Pancreas (tissue), 10 donors: ENCODE measurements around the gene MS4A15. TPM values are rescaled to one million over a fixed set of nuclear protein-coding genes. Genes with fewer than 3 reads are reported as not detected.

Experiments used
- ATAC-seq, 4 donors: fragments of 200-7000 bp; cut with Tn5 transposase; one replicate each; pipeline versions ENCODE4 v1.8.0 to v1.9.1; 2020; ENCODE audit warnings: mild to moderate bottlenecking in 4 of 4, moderate library complexity in 4 of 4
- DNase-seq, 6 donors: peaks; one replicate each; pipeline ENCODE4 v3.0.0-alpha.2; 2020
- FAIRE-seq: peaks from 2 replicates; lab custom pipeline; 2012; peaks lifted over from hg19 to GRCh38; lab: Jason Lieb, UNC
- H3K27ac ChIP-seq, 4 donors: fragments of 200-600 bp; sonication (generic); 1 replicate in 3 of 4; 2 replicates in 1 of 4; pipeline versions ENCODE4 v1.5.0 to v1.8.0; 2020
- H3K27me3 ChIP-seq, 4 donors: fragments of 200-600 bp; one replicate each; pipeline ENCODE4 v1.8.0; 2021
- H3K36me3 ChIP-seq, 3 donors: fragments of 200-600 bp; sonication (generic) in 1 of 3; one replicate each; pipeline versions ENCODE4 v1.5.0 to v1.8.0; 2020 to 2021
- H3K4me1 ChIP-seq, 3 donors: fragments of 200-600 bp; one replicate each; pipeline ENCODE4 v1.8.0; 2021
- H3K4me3 ChIP-seq, 4 donors: fragments of 200-600 bp; sonication (generic) in 2 of 4; one replicate each; pipeline versions ENCODE4 v1.5.0 to v1.8.0; 2020 to 2021
- H3K9me3 ChIP-seq, 4 donors: fragments of 200-600 bp; one replicate each; pipeline ENCODE4 v1.8.0; 2021
- WGBS, 2 donors: extraction: QIAGEN DNeasy Blood & Tissue Kit; methylation state at CpG; one replicate each; pipeline ENCODE4 v1.1.7; 2013; 5-methylcytosine and 5-hydroxymethylcytosine counted together
- intact Hi-C, 3 donors: fragments of 100-400 bp; cut with DNase I; formaldehyde crosslinking; loops; one replicate each; pipeline versions ENCODE4 v1.11.1 to v1.14.2; 2022
- polyA plus RNA-seq, 2 donors: library from polyadenylated mRNA; stranded (reverse); fragments of 200-250 nt; gene quantifications; one replicate each; pipeline ENCODE4 v1.2.3, GENCODE V29; 2013
- total RNA-seq, 6 donors: library from RNA; stranded (reverse); fragmentation: NEBNext Ultra II Directional in 4 of 6; extraction: Animal tissue kit (Norgen Biotek cat#: 25700) in 4 of 6; gene quantifications; one replicate each; pipeline versions ENCODE4 v1.2.1 to v1.2.4, GENCODE V29; 2021 to 2023
- TF ChIP-seq, protein P1 (sequence below), 4 donors: fragments of 200-600 bp; sonication (generic) in 3 of 4; IDR thresholded peaks; one replicate each; pipeline versions ENCODE4 v1.5.0 to v1.8.0; 2021; ENCODE audit warnings: antibody characterized with exemption in 4 of 4
- donor health status: healthy with polysubstance abuse.
- donor health status: DM: no; HTN: no; CAD: no; lungs with moderate emphysema.
- donor health status: DM: no; HTN: no; CAD: no.
- donor health status: control.
- donor health status: control.
- donor health status: Bipolar disorder and iron deficiency.
- donor health status: DM: yes; HTN: yes; CAD: no.
- donor health status: DM: no; HTN: no; CAD: no.
- donor health status: DM: no; HTN: no; CAD: no.
- donor health status: DM: yes; HTN: yes; CAD: no.

MS4A15 gene
- total and polyA plus RNA-seq, 8 donors, result 0.09 TPM; not detected in 7

DNA sequence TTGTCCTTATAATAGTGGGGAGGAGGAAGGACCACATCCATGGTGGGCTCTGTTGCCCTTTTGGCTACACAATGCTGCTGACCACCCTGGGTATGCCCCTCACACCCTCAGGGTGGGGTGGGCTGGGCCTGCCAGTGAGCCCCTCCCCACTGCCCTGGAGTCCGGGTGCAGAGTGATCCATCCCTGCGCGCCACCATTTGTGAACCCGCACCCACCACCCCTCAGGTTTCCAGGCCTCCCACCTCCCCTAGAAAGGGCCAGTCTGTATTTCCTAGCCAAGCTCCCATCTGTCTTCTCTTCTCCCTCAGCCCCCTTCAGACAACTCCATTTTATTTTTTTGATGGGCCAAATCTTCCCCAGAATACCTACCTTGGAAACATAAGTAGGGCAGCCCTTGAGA lies 53.5 kb downstream of the MS4A15 start:
- Histone ChIP-seq H3K4me1 (no peaks in the 10 kb centered on the region), H3K9me3 (no peaks in the 10 kb centered on the region), H3K27ac (no peak overlapping the region), H3K4me3 (no peak overlapping the region), H3K27me3 (no peaks in the 10 kb centered on the region), H3K36me3 (no peaks in the 10 kb centered on the region)
- ATAC-seq, result no peak
- WGBS, 2 donors, result 84 to 89% methylated on average over 4 of the region's 4 CpGs
- TF ChIP-seq, protein P1, sequence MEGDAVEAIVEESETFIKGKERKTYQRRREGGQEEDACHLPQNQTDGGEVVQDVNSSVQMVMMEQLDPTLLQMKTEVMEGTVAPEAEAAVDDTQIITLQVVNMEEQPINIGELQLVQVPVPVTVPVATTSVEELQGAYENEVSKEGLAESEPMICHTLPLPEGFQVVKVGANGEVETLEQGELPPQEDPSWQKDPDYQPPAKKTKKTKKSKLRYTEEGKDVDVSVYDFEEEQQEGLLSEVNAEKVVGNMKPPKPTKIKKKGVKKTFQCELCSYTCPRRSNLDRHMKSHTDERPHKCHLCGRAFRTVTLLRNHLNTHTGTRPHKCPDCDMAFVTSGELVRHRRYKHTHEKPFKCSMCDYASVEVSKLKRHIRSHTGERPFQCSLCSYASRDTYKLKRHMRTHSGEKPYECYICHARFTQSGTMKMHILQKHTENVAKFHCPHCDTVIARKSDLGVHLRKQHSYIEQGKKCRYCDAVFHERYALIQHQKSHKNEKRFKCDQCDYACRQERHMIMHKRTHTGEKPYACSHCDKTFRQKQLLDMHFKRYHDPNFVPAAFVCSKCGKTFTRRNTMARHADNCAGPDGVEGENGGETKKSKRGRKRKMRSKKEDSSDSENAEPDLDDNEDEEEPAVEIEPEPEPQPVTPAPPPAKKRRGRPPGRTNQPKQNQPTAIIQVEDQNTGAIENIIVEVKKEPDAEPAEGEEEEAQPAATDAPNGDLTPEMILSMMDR (IDR thresholded peaks at IDR 0.05), result no peak
- FAIRE-seq, result no peak
- intact Hi-C loops, result no loop called here
- no peak for DNase-seq

DNA sequence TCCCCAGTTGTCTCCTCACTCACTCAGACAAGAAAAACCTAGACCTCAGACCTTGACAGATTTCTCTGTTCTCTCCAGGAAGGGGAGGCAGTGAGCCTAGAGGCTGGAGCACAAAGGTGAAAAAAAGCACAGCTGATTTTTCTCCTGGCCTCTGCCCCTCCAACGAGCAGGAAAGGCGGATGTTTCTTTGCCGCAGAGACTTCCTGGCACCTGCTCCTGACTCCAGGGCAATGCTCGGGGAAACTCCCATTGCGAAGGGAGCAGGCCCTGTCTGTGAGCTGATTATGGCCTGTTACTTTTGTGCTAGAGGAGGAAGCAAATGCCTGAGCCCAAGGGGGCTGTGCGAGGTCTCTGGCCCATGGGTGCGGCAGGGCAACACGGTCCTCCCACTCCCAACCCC lies 53.9 kb downstream of the MS4A15 start:
- Histone ChIP-seq H3K4me3 (no peak overlapping the region), H3K36me3 (no peaks in the 10 kb centered on the region), H3K9me3 (no peaks in the 10 kb centered on the region), H3K4me1 (no peaks in the 10 kb centered on the region), H3K27me3 (no peaks in the 10 kb centered on the region), H3K27ac (no peak overlapping the region)
- 54 to 58% methylated on average over 8 of the region's 8 CpGs for WGBS, 2 donors
- TF ChIP-seq, protein P1 (IDR thresholded peaks at IDR 0.05), result no peak
- DNase-seq (no peak), ATAC-seq (no peak), FAIRE-seq (no peak)
- intact Hi-C loops, result no loop called here

DNA sequence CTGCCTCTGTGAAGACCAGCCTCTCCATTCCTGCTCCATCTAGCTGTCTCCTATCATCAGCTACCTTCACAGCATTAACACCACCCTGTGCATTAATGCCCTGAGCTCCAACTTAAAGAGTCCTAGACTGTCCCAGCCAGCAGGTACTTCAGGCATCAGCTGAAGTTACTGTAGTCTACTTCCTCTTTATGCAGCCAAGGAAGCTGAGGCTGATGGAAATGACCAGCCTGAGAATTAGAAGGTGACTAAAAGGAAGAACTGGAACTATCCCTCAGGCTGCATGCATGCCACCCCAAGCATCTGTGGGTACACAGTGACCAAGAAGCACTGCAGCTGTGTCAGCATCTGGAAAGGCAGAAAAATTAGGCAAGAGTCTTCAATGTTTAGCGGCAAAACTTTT lies 56.7 kb downstream of the MS4A15 start:
- DNase-seq (no peak), ATAC-seq (no peak), FAIRE-seq (no peak)
- no peaks in the 10 kb centered on the region for H3K27me3 ChIP-seq
- no peaks in the 10 kb centered on the region for H3K9me3 ChIP-seq
- no peak overlapping the region for H3K27ac ChIP-seq
- 84 to 86% methylated on average over 1 of the region's 1 CpG for WGBS, 2 donors
- H3K4me3 ChIP-seq, result no peak overlapping the region
- H3K4me1 ChIP-seq, result no peaks in the 10 kb centered on the region
- intact Hi-C loops, result no loop called here
- no peaks in the 10 kb centered on the region for H3K36me3 ChIP-seq
- TF ChIP-seq, protein P1 (IDR thresholded peaks at IDR 0.05), result no peak

DNA sequence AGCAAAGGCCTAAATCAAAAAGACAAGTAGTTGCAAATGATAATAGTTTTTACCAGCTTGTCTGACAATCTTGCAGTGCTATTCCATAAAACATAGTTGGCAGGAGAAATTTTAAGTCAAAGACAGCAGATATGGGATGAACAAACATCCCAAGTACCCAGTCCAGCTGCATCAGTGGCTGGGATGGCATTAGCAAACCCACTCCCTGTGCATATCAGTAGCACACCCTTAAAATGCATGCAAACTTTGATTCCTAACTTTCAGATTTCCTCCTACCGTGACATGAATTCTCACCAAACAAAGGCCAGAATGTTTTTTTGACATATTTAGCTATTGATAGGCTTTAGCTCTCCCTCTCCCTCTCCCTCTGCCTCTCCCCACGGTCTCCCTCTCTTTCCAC lies 57.4 kb downstream of the MS4A15 start:
- Histone ChIP-seq H3K4me1 (no peaks in the 10 kb centered on the region), H3K9me3 (no peaks in the 10 kb centered on the region), H3K27ac (no peak overlapping the region), H3K27me3 (no peaks in the 10 kb centered on the region), H3K36me3 (no peaks in the 10 kb centered on the region), H3K4me3 (no peak overlapping the region)
- ATAC-seq (no peak), DNase-seq (no peak), FAIRE-seq (no peak)
- intact Hi-C loops, result no loop called here
- TF ChIP-seq, protein P1 (IDR thresholded peaks at IDR 0.05), result no peak
- 75 to 80% methylated on average over 2 of the region's 2 CpGs for WGBS, 2 donors

DNA sequence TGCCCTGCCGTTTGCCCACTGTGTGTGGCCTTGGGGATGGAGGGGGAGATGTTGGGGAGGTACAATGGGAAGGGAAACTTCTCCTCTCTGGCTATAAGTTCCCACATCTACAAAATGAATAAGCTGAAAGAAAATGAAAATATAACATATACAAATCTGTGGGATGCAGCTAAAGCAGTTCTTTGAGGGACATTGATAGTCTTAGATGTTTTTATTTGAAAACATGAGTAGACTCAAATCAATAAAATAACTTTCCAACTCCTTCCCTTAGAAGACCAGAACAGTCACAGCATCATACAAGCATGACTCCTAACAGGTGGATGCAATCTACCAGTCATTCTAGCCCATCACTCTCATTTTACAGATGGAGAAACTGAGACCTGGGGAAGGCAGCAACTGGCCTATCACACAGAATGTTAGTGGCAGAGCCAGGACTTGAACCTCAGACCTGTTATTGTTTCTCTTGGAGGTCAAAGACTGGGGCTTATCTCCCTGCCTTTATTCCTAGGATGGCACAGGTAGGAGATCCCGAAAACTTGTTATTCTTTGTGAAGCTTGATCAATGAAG lies 60.0 kb downstream of the MS4A15 start:
- WGBS, 2 donors, result 88 to 92% methylated on average over 2 of the region's 2 CpGs
- H3K27ac ChIP-seq, result no peak overlapping the region
- H3K4me3 ChIP-seq, result no peak overlapping the region
- intact Hi-C loops, result no loop called here
- H3K27me3 ChIP-seq, result no peaks in the 10 kb centered on the region
- H3K36me3 ChIP-seq, result no peaks in the 10 kb centered on the region
- ATAC-seq, result no peak
- no peak for DNase-seq
- FAIRE-seq, result no peak
- H3K9me3 ChIP-seq, result no peaks in the 10 kb centered on the region
- no peaks in the 10 kb centered on the region for H3K4me1 ChIP-seq
- TF ChIP-seq, protein P1 (IDR thresholded peaks at IDR 0.05), result no peak
